ENCODE measurements around the gene SHISA7.

The SHISA7 gene

GRCh38 chr19:55486043-55486970 is 43.2 kb upstream of the SHISA7 start:
- Histone ChIP-seq H3K27ac (no peak overlapping the region), H3K4me3 (ENCODE audit: low read depth in 1 of 2, low read length in 1 of 2) (no peak overlapping the region), H3K9me3 (no peaks in the 10 kb centered on the region), H3K27me3 (peaks cover 73% of the 10 kb centered on the region), H3K36me3 (peaks cover 30% of the 10 kb centered on the region), H3K4me1 (ENCODE audit: control insufficient read depth in 1 of 2, insufficient read depth in 1 of 2, low read depth in 1 of 2, low read length in 1 of 2) (peaks cover 7 to 8% of the 10 kb centered on the region in 2 experiments)
- TF ChIP-seq CTCF (IDR thresholded peaks at IDR 0.05), result no peak

GRCh38 chr19:55485439-55486011 is 42.4 kb upstream of the SHISA7 start:
- H3K27ac ChIP-seq, result no peak overlapping the region

GRCh38 chr19:55484593-55485438 is 41.7 kb upstream of the SHISA7 start, which contains the start of gene NAT14:
Gene NAT14 (plus strand): TSS chr19:55485188. CDS start chr19:55485709, 521 bp downstream.
- TF ChIP-seq CTCF (IDR thresholded peaks at IDR 0.05), result no peak

More at GRCh38 chr19:55485439-55486011, 42.4 kb upstream of the SHISA7 start:
- Histone ChIP-seq H3K9me3 (no peaks in the 10 kb centered on the region), H3K4me1 (ENCODE audit: control insufficient read depth in 1 of 2, insufficient read depth in 1 of 2, low read depth in 1 of 2, low read length in 1 of 2) (peaks cover 7 to 8% of the 10 kb centered on the region in 2 experiments), H3K27me3 (peaks cover 65% of the 10 kb centered on the region), H3K4me3 (ENCODE audit: low read depth in 1 of 2, low read length in 1 of 2) (no peak overlapping the region), H3K36me3 (peaks cover 34% of the 10 kb centered on the region)
- no peak for TF ChIP-seq CTCF (IDR thresholded peaks at IDR 0.05)

GRCh38 chr19:55483706-55484592 is 40.8 kb upstream of the SHISA7 start:
- H3K36me3 ChIP-seq, result peaks cover 34% of the 10 kb centered on the region
- peaks cover 54% of the 10 kb centered on the region for H3K27me3 ChIP-seq
- H3K4me1 ChIP-seq (ENCODE audit: control insufficient read depth in 1 of 2, insufficient read depth in 1 of 2, low read depth in 1 of 2, low read length in 1 of 2), result peaks cover 7 to 8% of the 10 kb centered on the region in 2 experiments
- no peaks in the 10 kb centered on the region for H3K9me3 ChIP-seq
- no peak overlapping the region for H3K27ac ChIP-seq
- H3K4me3 ChIP-seq (ENCODE audit: low read depth in 1 of 2, low read length in 1 of 2), result no peak overlapping the region
- no peak for TF ChIP-seq CTCF (IDR thresholded peaks at IDR 0.05)

More at GRCh38 chr19:55484593-55485438, 41.7 kb upstream of the SHISA7 start, which contains the start of gene NAT14:
- no peak within 1 kb of the TSS for H3K4me3 ChIP-seq (ENCODE audit: low read depth in 1 of 2, low read length in 1 of 2)
- H3K4me1 ChIP-seq (ENCODE audit: control insufficient read depth in 1 of 2, insufficient read depth in 1 of 2, low read depth in 1 of 2, low read length in 1 of 2), result peaks cover 7 to 8% of the 10 kb centered on the region in 2 experiments
- H3K27me3 ChIP-seq, result peaks cover 62% of the 10 kb centered on the region
- peaks cover 34% of the 10 kb centered on the region for H3K36me3 ChIP-seq
- no peaks in the 10 kb centered on the region for H3K9me3 ChIP-seq
- H3K27ac ChIP-seq, result no peak within 1 kb of the TSS

Measured in neutrophil (primary cell).